Fibroblast of lung (primary cell): ENCODE data around the gene RAB28. TPM values are rescaled to one million over a fixed set of nuclear protein-coding genes. Genes with fewer than 3 reads are reported as not detected.

Experiments
- DNase-seq, 2 donors: peaks; one replicate each; pipeline versions ENCODE4 v3.0.0 to v3.0.0-alpha.2; 2010; ENCODE audit warnings: low read depth in 2 of 2
- H2AFZ ChIP-seq: 2 replicates; pipeline ENCODE4 v1.5.1; 2012; ENCODE audit warnings: low read length, control low read depth, inconsistent platforms
- H3K27ac ChIP-seq: 2 replicates; pipeline ENCODE4 v1.5.1; 2011; ENCODE audit warnings: low read length, control low read depth; ENCODE audit not compliant: insufficient read depth
- H3K27me3 ChIP-seq: 2 replicates; pipeline ENCODE4 v1.5.1; 2011; ENCODE audit warnings: mild to moderate bottlenecking, low read length; ENCODE audit not compliant: control insufficient read depth, insufficient read depth
- H3K36me3 ChIP-seq: 2 replicates; pipeline ENCODE4 v1.5.1; 2011; ENCODE audit warnings: low read length; ENCODE audit not compliant: control insufficient read depth, insufficient read depth
- H3K4me1 ChIP-seq: 2 replicates; pipeline ENCODE4 v1.5.1; 2011; ENCODE audit warnings: low read length; ENCODE audit not compliant: control insufficient read depth, insufficient read depth; ENCODE audit errors: extremely low read depth
- H3K4me2 ChIP-seq: 2 replicates; pipeline ENCODE4 v1.5.1; 2011; ENCODE audit warnings: low read length, control low read depth; ENCODE audit not compliant: insufficient read depth; ENCODE audit errors: extremely low read depth
- H3K4me3 ChIP-seq, 4 experiments: fragments of 200-600 bp in 1 of 4; sonication (generic) in 1 of 4; replicated peaks in 1 of 4; 2 replicates each; pipeline ENCODE4 v1.5.1; 2011 to 2016; ENCODE audit warnings: low read length in 4 of 4, low read depth in 3 of 4, mild to moderate bottlenecking in 3 of 4, control low read depth in 2 of 4, inconsistent platforms in 1 of 4, mixed read lengths in 1 of 4; ENCODE audit not compliant: insufficient read depth in 1 of 4; ENCODE audit errors: control extremely low read depth in 1 of 4
- H3K79me2 ChIP-seq: 2 replicates; pipeline ENCODE4 v1.5.1; 2012; ENCODE audit warnings: mild to moderate bottlenecking, low read length, inconsistent platforms; ENCODE audit not compliant: control insufficient read depth, insufficient read depth
- H3K9ac ChIP-seq: 2 replicates; pipeline ENCODE4 v1.5.1; 2011; ENCODE audit warnings: mild to moderate bottlenecking, low read length, control low read depth; ENCODE audit not compliant: insufficient read depth
- H3K9me3 ChIP-seq: 2 replicates; pipeline ENCODE4 v1.5.1; 2012; ENCODE audit warnings: low read depth, low read length; ENCODE audit not compliant: control insufficient read depth, insufficient read depth
- H4K20me1 ChIP-seq: 2 replicates; pipeline ENCODE4 v1.5.1; 2011; ENCODE audit warnings: low read length; ENCODE audit not compliant: control insufficient read depth, insufficient read depth; ENCODE audit errors: extremely low read depth
- CTCF ChIP-seq, 2 donors: IDR thresholded peaks in 1 of 2; conservative IDR thresholded peaks in 1 of 2; 1 replicate in 1 of 2; 2 replicates in 1 of 2; pipeline ENCODE4 v1.5.1; 2011 to 2012; ENCODE audit warnings: low read length in 2 of 2, control low read depth in 1 of 2, inconsistent platforms in 1 of 2, low read depth in 1 of 2, mild to moderate bottlenecking in 1 of 2
- EZH2 ChIP-seq: IDR thresholded peaks from 2 replicates; pipeline ENCODE4 v1.5.1; 2012; ENCODE audit warnings: low read length, control low read depth, mild to moderate bottlenecking; ENCODE audit errors: missing control alignments
- polyA plus RNA-seq, 2 donors: library from polyadenylated mRNA; depleted of rRNA in 1 of 2; stranded (reverse) in 1 of 2; unstranded in 1 of 2; fragments of >200 nt; gene quantifications; 2 replicates each; pipeline ENCODE4 v1.2.1, GENCODE V29; 2011 to 2012; ENCODE audit warnings: missing spikeins in 1 of 2
- total RNA-seq: library from RNA; depleted of rRNA; stranded (reverse); fragments of >200 nt; gene quantifications from 2 replicates; pipeline ENCODE4 v1.2.1, GENCODE V29; 2014

RAB28 gene
- total and polyA plus RNA-seq, 2 donors (not counting 1 experiment from before 2014, with no cell fraction given): 17.7 to 18.1 TPM

- Histone ChIP-seq H2AFZ (no peak overlapping the region), H4K20me1 (no peaks in the 10 kb centered on the region), H3K4me1 (no peaks in the 10 kb centered on the region), H3K4me3 (no peak overlapping the region), H3K79me2 (no peaks in the 10 kb centered on the region), H3K9ac (no peak overlapping the region), H3K27me3 (peaks cover 41% of the 10 kb centered on the region), H3K36me3 (no peaks in the 10 kb centered on the region), H3K4me2 (peak overlapping the region; percentile 8), H3K27ac (no peak overlapping the region), H3K9me3 (no peaks in the 10 kb centered on the region)
- no peak for TF ChIP-seq CTCF (conservative IDR thresholded peaks at IDR 0.05 in 1 of 2, IDR thresholded peaks at IDR 0.05 in 1 of 2; ENCODE audit: low read depth in 1 of 2, low read length in 2 of 2)
- peak; percentile 78 for TF ChIP-seq EZH2
- no peak for DNase-seq
Observed at GRCh38 chr4:13522282-13523104, 38.4 kb upstream of the RAB28 start.

GRCh38 chr4:13521047-13521446 lies 36.9 kb upstream of the RAB28 start:
- Histone ChIP-seq H3K27me3 (peaks cover 32% of the 10 kb centered on the region), H2AFZ (no peak overlapping the region), H3K27ac (no peak overlapping the region), H3K9me3 (no peaks in the 10 kb centered on the region), H3K4me2 (no peak overlapping the region), H3K79me2 (no peaks in the 10 kb centered on the region), H3K4me3 (no peak overlapping the region), H3K9ac (no peak overlapping the region), H3K36me3 (no peaks in the 10 kb centered on the region), H3K4me1 (no peaks in the 10 kb centered on the region), H4K20me1 (no peaks in the 10 kb centered on the region)
- DNase-seq: no peak
- TF ChIP-seq CTCF (conservative IDR thresholded peaks at IDR 0.05 in 1 of 2, IDR thresholded peaks at IDR 0.05 in 1 of 2; ENCODE audit: low read depth in 1 of 2, low read length in 2 of 2) (no peak), EZH2 (no peak)

DNA sequence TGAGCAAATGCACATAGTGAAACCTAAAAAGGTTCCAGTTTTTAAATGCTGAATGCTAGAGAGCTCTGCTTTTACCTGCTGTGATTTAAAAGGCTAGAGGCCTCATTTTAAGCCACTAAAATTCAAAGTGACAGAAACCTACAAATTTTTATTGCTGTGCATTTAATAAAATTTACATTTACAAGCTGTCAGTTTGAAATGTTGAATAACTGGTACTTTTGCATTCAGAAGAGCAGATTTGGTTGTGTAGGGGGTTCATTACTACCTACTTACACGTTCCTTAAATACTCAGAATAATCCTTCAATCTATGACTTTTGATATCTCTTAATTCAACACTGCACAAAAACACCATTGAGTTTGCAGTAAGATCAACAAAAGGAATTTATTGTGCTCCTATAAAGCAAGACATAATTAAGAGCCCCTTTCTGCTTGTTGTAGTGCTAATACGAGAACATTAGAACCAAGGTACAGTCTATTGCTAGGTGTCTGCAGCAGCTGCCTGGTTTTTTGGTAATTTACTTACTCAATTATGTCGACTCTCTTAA lies 32.2 kb upstream of the RAB28 start:
- Histone ChIP-seq H3K36me3 (no peaks in the 10 kb centered on the region), H3K27me3 (peaks cover 3% of the 10 kb centered on the region), H3K4me1 (no peaks in the 10 kb centered on the region), H3K27ac (no peak overlapping the region), H3K9ac (no peak overlapping the region), H3K79me2 (no peaks in the 10 kb centered on the region), H4K20me1 (no peaks in the 10 kb centered on the region), H3K9me3 (no peaks in the 10 kb centered on the region), H2AFZ (no peak overlapping the region), H3K4me2 (no peak overlapping the region), H3K4me3 (no peak overlapping the region)
- no peak for DNase-seq
- TF ChIP-seq CTCF (conservative IDR thresholded peaks at IDR 0.05 in 1 of 2, IDR thresholded peaks at IDR 0.05 in 1 of 2; ENCODE audit: low read depth in 1 of 2, low read length in 2 of 2) (no peak), EZH2 (no peak)
